NCI-H1417 treated with DMSO at 0.1 percent for 48 hours (cell line): Measurements from ENCODE around the gene DGLUCY.
A peak's percentile ranks its signal among the peaks of the same experiment; 100 is the strongest.
"Not testable (repeated sequence)": the region's sequence is repeated elsewhere in the genome, so short reads cannot be mapped to it uniquely, and the experiment has no call there.

Source experiments
- DNase-seq: peaks from one replicate; lab custom pipeline; 2025; lab: John Stamatoyannopoulos, UW

The DGLUCY gene

GRCh38 chr14:91138511-91139359, 24.9 kb downstream of the DGLUCY start:
- DNase-seq, result no peak

GRCh38 chr14:91139776-91140175, 25.9 kb downstream of the DGLUCY start:
- DNase-seq, result no peak

- DNase-seq, result no peak
Measured at GRCh38 chr14:91140672-91141071, 26.8 kb downstream of the DGLUCY start.

- no peak for DNase-seq
Measured at GRCh38 chr14:91142214-91142668, 28.4 kb downstream of the DGLUCY start.

GRCh38 chr14:91143862-91144261, 30.0 kb downstream of the DGLUCY start:
- DNase-seq, result no peak

GRCh38 chr14:91144425-91145145, 30.7 kb downstream of the DGLUCY start:
- DNase-seq, result no peak

- DNase-seq, result no peak
Measured at GRCh38 chr14:91145391-91146160, 31.7 kb downstream of the DGLUCY start.

GRCh38 chr14:91146661-91147060, 32.8 kb downstream of the DGLUCY start:
- DNase-seq, result no peak

GRCh38 chr14:91149462-91149861, 35.6 kb downstream of the DGLUCY start:
- DNase-seq, result no peak

- no peak for DNase-seq
Measured at GRCh38 chr14:91152499-91152898, 38.6 kb downstream of the DGLUCY start.

- DNase-seq, result no peak
Measured at GRCh38 chr14:91153360-91153759, 39.5 kb downstream of the DGLUCY start.

- DNase-seq, result peak; percentile 86
Measured at GRCh38 chr14:91154851-91155625, 41.2 kb downstream of the DGLUCY start.

GRCh38 chr14:91155626-91156089, 41.8 kb downstream of the DGLUCY start:
- DNase-seq, result no peak

- not testable (repeated sequence) for DNase-seq
Measured at GRCh38 chr14:91156142-91156666, 42.3 kb downstream of the DGLUCY start.

- not testable (repeated sequence) for DNase-seq
Measured at GRCh38 chr14:91156877-91157276, 43.0 kb downstream of the DGLUCY start.

GRCh38 chr14:91158091-91158790, 44.4 kb downstream of the DGLUCY start:
- no peak for DNase-seq

- DNase-seq, result no peak
Measured at GRCh38 chr14:91159182-91159581, 45.3 kb downstream of the DGLUCY start.

GRCh38 chr14:91159906-91160305, 46.0 kb downstream of the DGLUCY start:
- DNase-seq, result no peak

- DNase-seq, result no peak
Measured at GRCh38 chr14:91163316-91163715, 49.4 kb downstream of the DGLUCY start.

- DNase-seq, result no peak
Measured at GRCh38 chr14:91164676-91165075, 50.8 kb downstream of the DGLUCY start.

GRCh38 chr14:91167380-91167770, 53.5 kb downstream of the DGLUCY start:
- no peak for DNase-seq
